WTC11 (cell line): ENCODE results near the gene NTRK2. TPM values are rescaled to one million over a fixed set of nuclear protein-coding genes. Genes with fewer than 3 reads are reported as not detected.

ENCODE experiments used
- ATAC-seq: fragments of 200-7000 bp; cut with Tn5 transposase; 2 replicates; pipeline ENCODE4 v1.10.0; 2021; ENCODE audit warnings: mild to moderate bottlenecking, moderate library complexity
- CTCF ChIA-PET: fragments of 300-600 bp; sonication (Branson Sonifier 250); formaldehyde crosslinking; loops from one replicate; lab custom pipeline; 2021; ENCODE audit warnings: antibody characterized with exemption; lab: Charles Lee
- POLR2A ChIA-PET: fragments of 350-600 bp; sonication (Branson Sonifier 250); formaldehyde crosslinking; loops from one replicate; lab custom pipeline; 2021; ENCODE audit warnings: antibody characterized with exemption; lab: Charles Lee
- DNase-seq: peaks from one replicate; pipeline ENCODE4 v3.0.0; 2021; ENCODE audit warnings: low spot score
- H3K27ac Mint-ChIP-seq: 2 replicates; pipeline ENCODE4 v1.8.0; 2021; ENCODE audit warnings: mixed read lengths
- H3K27me3 Mint-ChIP-seq: 2 replicates; pipeline ENCODE4 v1.8.0; 2021; ENCODE audit warnings: low read depth, mild to moderate bottlenecking, moderate library complexity, mixed read lengths
- H3K36me3 Mint-ChIP-seq: 2 replicates; pipeline ENCODE4 v1.8.0; 2021; ENCODE audit warnings: mixed read lengths
- H3K4me1 Mint-ChIP-seq: 2 replicates; pipeline ENCODE4 v1.8.0; 2022; ENCODE audit warnings: mixed read lengths
- H3K4me3 Mint-ChIP-seq: 2 replicates; pipeline ENCODE4 v1.8.0; 2021; ENCODE audit warnings: mild to moderate bottlenecking, moderate library complexity, mixed read lengths
- H3K9me3 Mint-ChIP-seq: 2 replicates; pipeline ENCODE4 v1.8.0; 2021; ENCODE audit warnings: mixed read lengths
- CREB1 ChIP-seq: sonication (generic); formaldehyde crosslinking; IDR thresholded peaks from 2 replicates; pipeline ENCODE4 v1.8.0; 2023; ENCODE audit warnings: mild to moderate bottlenecking, missing genetic modification reagents
- CREM ChIP-seq: sonication (generic); formaldehyde crosslinking; IDR thresholded peaks from 2 replicates; pipeline ENCODE4 v1.8.1; 2022; ENCODE audit warnings: mild to moderate bottlenecking, missing genetic modification reagents, moderate library complexity
- E2F4 ChIP-seq: sonication (generic); formaldehyde crosslinking; IDR thresholded peaks from 2 replicates; pipeline ENCODE4 v1.8.1; 2022; ENCODE audit warnings: low read depth, mild to moderate bottlenecking, moderate library complexity, missing genetic modification reagents, borderline replicate concordance
- EMX1 ChIP-seq: fragments of 250-450 bp; sonication (Bioruptor Pico); IDR thresholded peaks from 2 replicates; pipeline ENCODE4 v1.8.0; 2021; ENCODE audit warnings: mild to moderate bottlenecking
- ESRRA ChIP-seq: sonication (generic); formaldehyde crosslinking; IDR thresholded peaks from 2 replicates; pipeline ENCODE4 v1.8.1; 2022; ENCODE audit warnings: mild to moderate bottlenecking, missing genetic modification reagents, borderline replicate concordance
- GABPB1 ChIP-seq: sonication (generic); formaldehyde crosslinking; IDR thresholded peaks from 2 replicates; pipeline ENCODE4 v1.8.1; 2023; ENCODE audit warnings: mild to moderate bottlenecking, missing genetic modification reagents
- HMGA2 ChIP-seq: fragments of 250-450 bp; sonication (Bioruptor Pico); IDR thresholded peaks from 2 replicates; pipeline ENCODE4 v1.4.0; 2021; ENCODE audit warnings: mild to moderate bottlenecking, moderate library complexity
- NFATC4 ChIP-seq: fragments of 250-450 bp; sonication (Bioruptor Pico); IDR thresholded peaks from 2 replicates; pipeline ENCODE4 v1.9.0; 2021; ENCODE audit warnings: mild to moderate bottlenecking
- NFE2L1 ChIP-seq: sonication (generic); formaldehyde crosslinking; IDR thresholded peaks from 2 replicates; pipeline ENCODE4 v1.8.1; 2023; ENCODE audit warnings: missing genetic modification reagents
- NR2C2 ChIP-seq: sonication (generic); formaldehyde crosslinking; IDR thresholded peaks from 2 replicates; pipeline ENCODE4 v1.8.0; 2022; ENCODE audit warnings: mild to moderate bottlenecking, missing genetic modification reagents
- RELA ChIP-seq: sonication (generic); formaldehyde crosslinking; IDR thresholded peaks from 2 replicates; pipeline ENCODE4 v1.8.1; 2022; ENCODE audit warnings: missing genetic modification reagents, mild to moderate bottlenecking, borderline replicate concordance
- RORB ChIP-seq: fragments of 250-450 bp; sonication (Bioruptor Pico); IDR thresholded peaks from 2 replicates; pipeline ENCODE4 v1.9.0; 2021; ENCODE audit warnings: mild to moderate bottlenecking
- SOX15 ChIP-seq: fragments of 250-450 bp; sonication (Bioruptor Pico); IDR thresholded peaks from 2 replicates; pipeline ENCODE4 v1.9.0; 2021; ENCODE audit warnings: mild to moderate bottlenecking
- TEAD1 ChIP-seq: sonication (generic); formaldehyde crosslinking; IDR thresholded peaks from 2 replicates; pipeline ENCODE4 v1.8.0; 2022; ENCODE audit warnings: mild to moderate bottlenecking, missing genetic modification reagents
- ZNF219 ChIP-seq: sonication (generic); formaldehyde crosslinking; IDR thresholded peaks from 2 replicates; pipeline ENCODE4 v1.8.0; 2023; ENCODE audit warnings: missing genetic modification reagents, mild to moderate bottlenecking, borderline replicate concordance
- ZNF232 ChIP-seq: sonication (generic); formaldehyde crosslinking; IDR thresholded peaks from 2 replicates; pipeline ENCODE4 v1.8.0; 2022; ENCODE audit warnings: mild to moderate bottlenecking, missing genetic modification reagents
- ZNF263 ChIP-seq: sonication (generic); formaldehyde crosslinking; IDR thresholded peaks from 2 replicates; pipeline ENCODE4 v1.8.1; 2022; ENCODE audit warnings: low read depth, mild to moderate bottlenecking, moderate library complexity, missing genetic modification reagents
- ZNF532 ChIP-seq: fragments of 250-450 bp; sonication (Bioruptor Pico); IDR thresholded peaks from 2 replicates; pipeline ENCODE4 v1.9.0; 2021; ENCODE audit warnings: mild to moderate bottlenecking, borderline replicate concordance
- total RNA-seq: library from RNA; stranded (reverse); gene quantifications from 3 replicates; pipeline ENCODE4 v1.2.3, GENCODE V29; 2021
- TF ChIP-seq, protein P1 (sequence below): sonication (generic); formaldehyde crosslinking; IDR thresholded peaks from 2 replicates; pipeline ENCODE4 v1.8.0; 2023; ENCODE audit warnings: missing genetic modification reagents
- TF ChIP-seq, protein P2 (sequence below): fragments of 250-450 bp; sonication (Bioruptor Pico); IDR thresholded peaks from 2 replicates; pipeline ENCODE4 v1.8.0; 2021; ENCODE audit warnings: mild to moderate bottlenecking
- TF ChIP-seq, protein P3 (sequence below): fragments of 250-450 bp; sonication (Bioruptor Pico); IDR thresholded peaks from 2 replicates; pipeline ENCODE4 v1.9.0; 2021; ENCODE audit warnings: mild to moderate bottlenecking
- TF ChIP-seq, protein P4 (sequence below): sonication (generic); formaldehyde crosslinking; IDR thresholded peaks from 2 replicates; pipeline ENCODE4 v1.8.0; 2023; ENCODE audit warnings: mild to moderate bottlenecking, missing genetic modification reagents
- TF ChIP-seq, protein P5 (sequence below): fragments of 250-450 bp; sonication (Bioruptor Pico); IDR thresholded peaks from 2 replicates; pipeline ENCODE4 v2.1.2; 2022; ENCODE audit warnings: mild to moderate bottlenecking, moderate library complexity

NTRK2 gene
- total RNA-seq, 1 experiment from 2014 or later = 0.02 TPM

DNA sequence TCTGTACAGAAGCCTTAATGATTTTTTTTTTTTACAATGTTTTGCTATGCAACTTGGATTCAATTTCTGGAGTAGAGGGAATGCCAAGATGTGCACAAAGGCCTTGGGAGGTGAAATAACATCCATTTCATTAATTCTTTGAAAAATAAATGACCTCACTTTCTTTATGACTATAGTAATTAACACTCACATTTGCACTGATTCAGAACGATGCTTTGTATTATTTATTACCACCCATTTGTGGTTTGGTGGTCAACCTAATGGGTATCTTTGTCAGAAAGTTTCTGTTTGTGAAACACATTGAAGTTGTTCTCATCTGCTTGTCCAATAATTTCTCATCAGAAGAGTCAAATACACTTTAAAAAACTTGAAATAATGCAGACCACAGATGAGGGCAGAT, 169.3 kb downstream of the NTRK2 start:
- H3K36me3 Mint-ChIP-seq = no peaks in the 10 kb centered on the region
- H3K4me1 Mint-ChIP-seq = peaks cover 31% of the 10 kb centered on the region
- peaks cover 21% of the 10 kb centered on the region for H3K27me3 Mint-ChIP-seq
- no peaks in the 10 kb centered on the region for H3K9me3 Mint-ChIP-seq
- H3K4me3 Mint-ChIP-seq = no peak overlapping the region
- no peak for TF ChIP-seq TEAD1 (CRISPR knock-in tag)
- no peak for TF ChIP-seq CREB1 (CRISPR knock-in tag)
- TF ChIP-seq ESRRA = no peak
- TF ChIP-seq ZNF232 (CRISPR knock-in tag) = no peak
- TF ChIP-seq CREM (CRISPR knock-in tag) = no peak
- no peak for TF ChIP-seq SOX15
- TF ChIP-seq HMGA2 (CRISPR knock-in tag) = no peak
- no peak for TF ChIP-seq RELA
- CTCF ChIA-PET = no interaction called here
- DNase-seq = no peak
- POLR2A ChIA-PET = no interaction called here
- ATAC-seq = no peak
- H3K27ac Mint-ChIP-seq = no peak overlapping the region

- CTCF ChIA-PET = no interaction called here
- Mint-ChIP-seq H3K27ac (no peak overlapping the region), H3K36me3 (no peaks in the 10 kb centered on the region), H3K4me1 (peaks cover 28% of the 10 kb centered on the region), H3K4me3 (no peak overlapping the region), H3K27me3 (peaks cover 22% of the 10 kb centered on the region), H3K9me3 (no peaks in the 10 kb centered on the region)
- POLR2A ChIA-PET = no interaction called here
- peak; percentile 49 for ATAC-seq
- no peak for DNase-seq
- TF ChIP-seq, protein P1, sequence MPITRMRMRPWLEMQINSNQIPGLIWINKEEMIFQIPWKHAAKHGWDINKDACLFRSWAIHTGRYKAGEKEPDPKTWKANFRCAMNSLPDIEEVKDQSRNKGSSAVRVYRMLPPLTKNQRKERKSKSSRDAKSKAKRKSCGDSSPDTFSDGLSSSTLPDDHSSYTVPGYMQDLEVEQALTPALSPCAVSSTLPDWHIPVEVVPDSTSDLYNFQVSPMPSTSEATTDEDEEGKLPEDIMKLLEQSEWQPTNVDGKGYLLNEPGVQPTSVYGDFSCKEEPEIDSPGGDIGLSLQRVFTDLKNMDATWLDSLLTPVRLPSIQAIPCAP (CRISPR knock-in tag) = no peak
- TF ChIP-seq EMX1 (CRISPR knock-in tag) = no peak
- TF ChIP-seq NR2C2 = no peak
- TF ChIP-seq ZNF263 (CRISPR knock-in tag) = no peak
- TF ChIP-seq, protein P2, sequence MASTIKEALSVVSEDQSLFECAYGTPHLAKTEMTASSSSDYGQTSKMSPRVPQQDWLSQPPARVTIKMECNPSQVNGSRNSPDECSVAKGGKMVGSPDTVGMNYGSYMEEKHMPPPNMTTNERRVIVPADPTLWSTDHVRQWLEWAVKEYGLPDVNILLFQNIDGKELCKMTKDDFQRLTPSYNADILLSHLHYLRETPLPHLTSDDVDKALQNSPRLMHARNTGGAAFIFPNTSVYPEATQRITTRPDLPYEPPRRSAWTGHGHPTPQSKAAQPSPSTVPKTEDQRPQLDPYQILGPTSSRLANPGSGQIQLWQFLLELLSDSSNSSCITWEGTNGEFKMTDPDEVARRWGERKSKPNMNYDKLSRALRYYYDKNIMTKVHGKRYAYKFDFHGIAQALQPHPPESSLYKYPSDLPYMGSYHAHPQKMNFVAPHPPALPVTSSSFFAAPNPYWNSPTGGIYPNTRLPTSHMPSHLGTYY (CRISPR knock-in tag) = no peak
- no peak for TF ChIP-seq NFATC4 (CRISPR knock-in tag)
- no peak for TF ChIP-seq CREM (CRISPR knock-in tag)
- no peak for TF ChIP-seq ZNF219
Observed at GRCh38 chr9:84839541-84839940, 170.0 kb downstream of the NTRK2 start.

GRCh38 chr9:84841931-84842330, 172.4 kb downstream of the NTRK2 start:
- Mint-ChIP-seq H3K36me3 (peaks cover 4% of the 10 kb centered on the region; the same call in 1 of the 2 replicates), H3K9me3 (peaks cover 5% of the 10 kb centered on the region), H3K4me3 (no peak overlapping the region), H3K27ac (no peak overlapping the region), H3K27me3 (peaks cover 43% of the 10 kb centered on the region), H3K4me1 (peaks cover 31% of the 10 kb centered on the region)
- ChIA-PET CTCF (no interaction called here), POLR2A (no interaction called here)
- ATAC-seq (no peak), DNase-seq (no peak)
- no peak for TF ChIP-seq GABPB1 (CRISPR knock-in tag)
- no peak for TF ChIP-seq NFE2L1
- TF ChIP-seq, protein P3, sequence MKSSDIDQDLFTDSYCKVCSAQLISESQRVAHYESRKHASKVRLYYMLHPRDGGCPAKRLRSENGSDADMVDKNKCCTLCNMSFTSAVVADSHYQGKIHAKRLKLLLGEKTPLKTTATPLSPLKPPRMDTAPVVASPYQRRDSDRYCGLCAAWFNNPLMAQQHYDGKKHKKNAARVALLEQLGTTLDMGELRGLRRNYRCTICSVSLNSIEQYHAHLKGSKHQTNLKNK = no peak
- TF ChIP-seq ZNF532 = no peak
- TF ChIP-seq RORB (CRISPR knock-in tag) = no peak
- TF ChIP-seq, protein P4, sequence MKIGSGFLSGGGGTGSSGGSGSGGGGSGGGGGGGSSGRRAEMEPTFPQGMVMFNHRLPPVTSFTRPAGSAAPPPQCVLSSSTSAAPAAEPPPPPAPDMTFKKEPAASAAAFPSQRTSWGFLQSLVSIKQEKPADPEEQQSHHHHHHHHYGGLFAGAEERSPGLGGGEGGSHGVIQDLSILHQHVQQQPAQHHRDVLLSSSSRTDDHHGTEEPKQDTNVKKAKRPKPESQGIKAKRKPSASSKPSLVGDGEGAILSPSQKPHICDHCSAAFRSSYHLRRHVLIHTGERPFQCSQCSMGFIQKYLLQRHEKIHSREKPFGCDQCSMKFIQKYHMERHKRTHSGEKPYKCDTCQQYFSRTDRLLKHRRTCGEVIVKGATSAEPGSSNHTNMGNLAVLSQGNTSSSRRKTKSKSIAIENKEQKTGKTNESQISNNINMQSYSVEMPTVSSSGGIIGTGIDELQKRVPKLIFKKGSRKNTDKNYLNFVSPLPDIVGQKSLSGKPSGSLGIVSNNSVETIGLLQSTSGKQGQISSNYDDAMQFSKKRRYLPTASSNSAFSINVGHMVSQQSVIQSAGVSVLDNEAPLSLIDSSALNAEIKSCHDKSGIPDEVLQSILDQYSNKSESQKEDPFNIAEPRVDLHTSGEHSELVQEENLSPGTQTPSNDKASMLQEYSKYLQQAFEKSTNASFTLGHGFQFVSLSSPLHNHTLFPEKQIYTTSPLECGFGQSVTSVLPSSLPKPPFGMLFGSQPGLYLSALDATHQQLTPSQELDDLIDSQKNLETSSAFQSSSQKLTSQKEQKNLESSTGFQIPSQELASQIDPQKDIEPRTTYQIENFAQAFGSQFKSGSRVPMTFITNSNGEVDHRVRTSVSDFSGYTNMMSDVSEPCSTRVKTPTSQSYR (CRISPR knock-in tag) = no peak
- TF ChIP-seq, protein P5, sequence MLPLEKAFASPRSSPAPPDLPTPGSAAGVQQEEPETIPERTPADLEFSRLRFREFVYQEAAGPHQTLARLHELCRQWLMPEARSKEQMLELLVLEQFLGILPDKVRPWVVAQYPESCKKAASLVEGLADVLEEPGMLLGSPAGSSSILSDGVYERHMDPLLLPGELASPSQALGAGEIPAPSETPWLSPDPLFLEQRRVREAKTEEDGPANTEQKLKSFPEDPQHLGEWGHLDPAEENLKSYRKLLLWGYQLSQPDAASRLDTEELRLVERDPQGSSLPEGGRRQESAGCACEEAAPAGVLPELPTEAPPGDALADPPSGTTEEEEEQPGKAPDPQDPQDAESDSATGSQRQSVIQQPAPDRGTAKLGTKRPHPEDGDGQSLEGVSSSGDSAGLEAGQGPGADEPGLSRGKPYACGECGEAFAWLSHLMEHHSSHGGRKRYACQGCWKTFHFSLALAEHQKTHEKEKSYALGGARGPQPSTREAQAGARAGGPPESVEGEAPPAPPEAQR (CRISPR knock-in tag) = no peak
- TF ChIP-seq CREM (CRISPR knock-in tag) = no peak
- no peak for TF ChIP-seq E2F4
